ENCODE results near the gene ORMDL3.

The ORMDL3 gene

GRCh38 chr17:39926588-39927100, 757 bp downstream of the ORMDL3 start:
- peak; percentile 59 for DNase-seq (ENCODE audit: extremely low spot score)
- TF ChIP-seq, protein P1, sequence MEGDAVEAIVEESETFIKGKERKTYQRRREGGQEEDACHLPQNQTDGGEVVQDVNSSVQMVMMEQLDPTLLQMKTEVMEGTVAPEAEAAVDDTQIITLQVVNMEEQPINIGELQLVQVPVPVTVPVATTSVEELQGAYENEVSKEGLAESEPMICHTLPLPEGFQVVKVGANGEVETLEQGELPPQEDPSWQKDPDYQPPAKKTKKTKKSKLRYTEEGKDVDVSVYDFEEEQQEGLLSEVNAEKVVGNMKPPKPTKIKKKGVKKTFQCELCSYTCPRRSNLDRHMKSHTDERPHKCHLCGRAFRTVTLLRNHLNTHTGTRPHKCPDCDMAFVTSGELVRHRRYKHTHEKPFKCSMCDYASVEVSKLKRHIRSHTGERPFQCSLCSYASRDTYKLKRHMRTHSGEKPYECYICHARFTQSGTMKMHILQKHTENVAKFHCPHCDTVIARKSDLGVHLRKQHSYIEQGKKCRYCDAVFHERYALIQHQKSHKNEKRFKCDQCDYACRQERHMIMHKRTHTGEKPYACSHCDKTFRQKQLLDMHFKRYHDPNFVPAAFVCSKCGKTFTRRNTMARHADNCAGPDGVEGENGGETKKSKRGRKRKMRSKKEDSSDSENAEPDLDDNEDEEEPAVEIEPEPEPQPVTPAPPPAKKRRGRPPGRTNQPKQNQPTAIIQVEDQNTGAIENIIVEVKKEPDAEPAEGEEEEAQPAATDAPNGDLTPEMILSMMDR (IDR thresholded peaks at IDR 0.05; ENCODE audit: control extremely low read depth, extremely low read depth, low read depth, missing control alignments), result no peak
- ChIA-PET CTCF (interaction anchor here (0.9 to 1.2 kb wide), 6 partner anchors 10 to 305 kb away, joined by 3 to 4 read pairs (median 3); no protein-coding TSS in a partner anchor), POLR2A (no interaction called here)

GRCh38 chr17:39926135-39926587, 1.2 kb downstream of the ORMDL3 start:
- POLR2A ChIA-PET, result no interaction called here
- CTCF ChIA-PET, result interaction anchor here (1.0 to 1.2 kb wide), 4 partner anchors 9 to 304 kb away, joined by 3 to 4 read pairs (median 3); no protein-coding TSS in a partner anchor
- TF ChIP-seq, protein P1 (IDR thresholded peaks at IDR 0.05; ENCODE audit: control extremely low read depth, extremely low read depth, low read depth, missing control alignments), result no peak
- DNase-seq (ENCODE audit: extremely low spot score), result no peak

- ChIA-PET POLR2A (no interaction called here), CTCF (interaction anchor here (1.2 kb wide), 3 partner anchors 9 to 272 kb away, joined by 3 read pairs; partner anchors contain the start of gene MIEN1)
- TF ChIP-seq, protein P1 (IDR thresholded peaks at IDR 0.05; ENCODE audit: control extremely low read depth, extremely low read depth, low read depth, missing control alignments), result no peak
- no peak for DNase-seq (ENCODE audit: extremely low spot score)
Observed at GRCh38 chr17:39925282-39926134, 1.9 kb downstream of the ORMDL3 start.

- TF ChIP-seq, protein P1 (IDR thresholded peaks at IDR 0.05; ENCODE audit: control extremely low read depth, extremely low read depth, low read depth, missing control alignments), result no peak
- DNase-seq (ENCODE audit: extremely low spot score), result no peak
- ChIA-PET POLR2A (interaction anchor here (0.5 kb wide), 1 partner anchor 13 kb away, joined by 5 read pairs; no protein-coding TSS in a partner anchor), CTCF (interaction anchor here (1.2 to 1.7 kb wide), 2 partner anchors 34 to 195 kb away, joined by 3 to 4 read pairs; partner anchors contain the start of gene MIEN1)
Observed at GRCh38 chr17:39924691-39925055, 2.7 kb downstream of the ORMDL3 start.

- ChIA-PET CTCF (interaction anchor here (1.2 to 1.9 kb wide), 3 partner anchors 29 to 194 kb away, joined by 3 to 4 read pairs (median 4); partner anchors contain the start of gene MIEN1), POLR2A (interaction anchor here (0.5 kb wide), 1 partner anchor 14 kb away, joined by 5 read pairs; no protein-coding TSS in a partner anchor)
- DNase-seq (ENCODE audit: extremely low spot score), result no peak
- TF ChIP-seq, protein P1 (IDR thresholded peaks at IDR 0.05; ENCODE audit: control extremely low read depth, extremely low read depth, low read depth, missing control alignments), result no peak
Observed at GRCh38 chr17:39923836-39924690, 3.3 kb downstream of the ORMDL3 start.

GRCh38 chr17:39923230-39923629, 4.2 kb downstream of the ORMDL3 start:
- POLR2A ChIA-PET, result no interaction called here
- CTCF ChIA-PET, result interaction anchor here (1.7 to 1.9 kb wide), 2 partner anchors 28 to 36 kb away, joined by 4 read pairs; no protein-coding TSS in a partner anchor

More at GRCh38 chr17:39923230-39923629, 4.2 kb downstream of the ORMDL3 start:
- no peak for DNase-seq (ENCODE audit: extremely low spot score)
- TF ChIP-seq, protein P1 (IDR thresholded peaks at IDR 0.05; ENCODE audit: control extremely low read depth, extremely low read depth, low read depth, missing control alignments), result no peak
